NCI-H146 (cell line): ENCODE data around the gene MAPK7.
A peak's percentile ranks its signal among the peaks of the same experiment; 100 is the strongest.

Experiments used
- DNase-seq: peaks from one replicate; lab custom pipeline; 2025; lab: John Stamatoyannopoulos, UW

MAPK7 gene

DNA sequence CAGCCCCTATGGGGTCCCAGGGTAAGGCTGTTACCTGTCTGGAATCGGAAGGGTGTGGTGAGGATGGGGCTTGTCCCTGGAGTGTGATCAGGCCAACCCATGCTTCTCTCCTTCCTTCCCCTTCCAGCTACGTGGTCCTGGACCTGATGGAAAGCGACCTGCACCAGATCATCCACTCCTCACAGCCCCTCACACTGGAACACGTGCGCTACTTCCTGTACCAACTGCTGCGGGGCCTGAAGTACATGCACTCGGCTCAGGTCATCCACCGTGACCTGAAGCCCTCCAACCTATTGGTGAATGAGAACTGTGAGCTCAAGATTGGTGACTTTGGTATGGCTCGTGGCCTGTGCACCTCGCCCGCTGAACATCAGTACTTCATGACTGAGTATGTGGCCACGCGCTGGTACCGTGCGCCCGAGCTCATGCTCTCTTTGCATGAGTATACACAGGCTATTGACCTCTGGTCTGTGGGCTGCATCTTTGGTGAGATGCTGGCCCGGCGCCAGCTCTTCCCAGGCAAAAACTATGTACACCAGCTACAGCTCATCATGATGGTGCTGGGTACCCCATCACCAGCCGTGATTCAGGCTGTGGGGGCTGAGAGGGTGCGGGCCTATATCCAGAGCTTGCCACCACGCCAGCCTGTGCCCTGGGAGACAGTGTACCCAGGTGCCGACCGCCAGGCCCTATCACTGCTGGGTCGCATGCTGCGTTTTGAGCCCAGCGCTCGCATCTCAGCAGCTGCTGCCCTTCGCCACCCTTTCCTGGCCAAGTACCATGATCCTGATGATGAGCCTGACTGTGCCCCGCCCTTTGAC lies 2.4 kb downstream of the MAPK7 start:
- DNase-seq = no peak

DNA sequence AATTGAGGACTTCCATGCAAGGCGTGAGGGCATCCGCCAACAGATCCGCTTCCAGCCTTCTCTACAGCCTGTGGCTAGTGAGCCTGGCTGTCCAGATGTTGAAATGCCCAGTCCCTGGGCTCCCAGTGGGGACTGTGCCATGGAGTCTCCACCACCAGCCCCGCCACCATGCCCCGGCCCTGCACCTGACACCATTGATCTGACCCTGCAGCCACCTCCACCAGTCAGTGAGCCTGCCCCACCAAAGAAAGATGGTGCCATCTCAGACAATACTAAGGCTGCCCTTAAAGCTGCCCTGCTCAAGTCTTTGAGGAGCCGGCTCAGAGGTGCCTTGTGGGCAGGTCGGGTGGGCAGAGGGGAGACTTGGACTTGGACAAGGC lies 3.1 kb downstream of the MAPK7 start:
- DNase-seq = no peak

DNA sequence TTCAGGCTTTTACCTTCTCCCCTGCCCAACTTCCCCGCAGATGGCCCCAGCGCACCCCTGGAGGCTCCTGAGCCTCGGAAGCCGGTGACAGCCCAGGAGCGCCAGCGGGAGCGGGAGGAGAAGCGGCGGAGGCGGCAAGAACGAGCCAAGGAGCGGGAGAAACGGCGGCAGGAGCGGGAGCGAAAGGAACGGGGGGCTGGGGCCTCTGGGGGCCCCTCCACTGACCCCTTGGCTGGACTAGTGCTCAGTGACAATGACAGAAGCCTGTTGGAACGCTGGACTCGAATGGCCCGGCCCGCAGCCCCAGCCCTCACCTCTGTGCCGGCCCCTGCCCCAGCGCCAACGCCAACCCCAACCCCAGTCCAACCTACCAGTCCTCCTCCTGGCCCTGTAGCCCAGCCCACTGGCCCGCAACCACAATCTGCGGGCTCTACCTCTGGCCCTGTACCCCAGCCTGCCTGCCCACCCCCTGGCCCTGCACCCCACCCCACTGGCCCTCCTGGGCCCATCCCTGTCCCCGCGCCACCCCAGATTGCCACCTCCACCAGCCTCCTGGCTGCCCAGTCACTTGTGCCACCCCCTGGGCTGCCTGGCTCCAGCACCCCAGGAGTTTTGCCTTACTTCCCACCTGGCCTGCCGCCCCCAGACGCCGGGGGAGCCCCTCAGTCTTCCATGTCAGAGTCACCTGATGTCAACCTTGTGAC lies 3.6 kb downstream of the MAPK7 start:
- DNase-seq = no peak

DNA sequence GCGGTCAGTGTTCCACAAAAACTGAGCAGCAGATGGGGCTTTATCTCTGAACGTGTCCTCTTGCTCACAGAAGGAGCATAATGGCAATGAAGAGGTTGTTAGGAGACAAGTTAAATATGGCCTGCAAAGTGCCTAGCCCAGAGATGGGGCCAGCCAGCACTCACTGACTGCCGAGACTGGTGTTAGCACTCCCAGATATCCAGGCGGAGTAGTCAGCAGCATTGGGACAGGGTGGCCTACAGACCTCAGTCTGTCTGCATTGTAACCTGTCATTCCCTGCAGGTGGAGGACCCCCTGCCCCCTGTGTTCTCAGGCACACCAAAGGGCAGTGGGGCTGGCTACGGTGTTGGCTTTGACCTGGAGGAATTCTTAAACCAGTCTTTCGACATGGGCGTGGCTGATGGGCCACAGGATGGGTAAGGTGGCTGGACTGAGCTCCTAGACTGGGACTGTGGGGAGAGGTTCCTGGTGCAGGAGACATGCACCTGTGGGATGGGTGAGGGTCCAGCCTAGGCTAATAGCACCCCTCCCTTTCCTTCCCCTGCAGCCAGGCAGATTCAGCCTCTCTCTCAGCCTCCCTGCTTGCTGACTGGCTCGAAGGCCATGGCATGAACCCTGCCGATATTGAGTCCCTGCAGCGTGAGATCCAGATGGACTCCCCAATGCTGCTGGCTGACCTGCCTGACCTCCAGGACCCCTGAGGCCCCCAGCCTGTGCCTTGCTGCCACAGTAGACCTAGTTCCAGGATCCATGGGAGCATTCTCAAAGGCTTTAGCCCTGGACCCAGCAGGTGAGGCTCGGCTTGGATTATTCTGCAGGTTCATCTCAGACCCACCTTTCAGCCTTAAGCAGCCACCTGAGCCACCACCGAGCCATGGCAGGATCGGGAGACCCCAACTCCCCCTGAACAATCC lies 4.5 kb downstream of the MAPK7 start:
- no peak for DNase-seq

DNA sequence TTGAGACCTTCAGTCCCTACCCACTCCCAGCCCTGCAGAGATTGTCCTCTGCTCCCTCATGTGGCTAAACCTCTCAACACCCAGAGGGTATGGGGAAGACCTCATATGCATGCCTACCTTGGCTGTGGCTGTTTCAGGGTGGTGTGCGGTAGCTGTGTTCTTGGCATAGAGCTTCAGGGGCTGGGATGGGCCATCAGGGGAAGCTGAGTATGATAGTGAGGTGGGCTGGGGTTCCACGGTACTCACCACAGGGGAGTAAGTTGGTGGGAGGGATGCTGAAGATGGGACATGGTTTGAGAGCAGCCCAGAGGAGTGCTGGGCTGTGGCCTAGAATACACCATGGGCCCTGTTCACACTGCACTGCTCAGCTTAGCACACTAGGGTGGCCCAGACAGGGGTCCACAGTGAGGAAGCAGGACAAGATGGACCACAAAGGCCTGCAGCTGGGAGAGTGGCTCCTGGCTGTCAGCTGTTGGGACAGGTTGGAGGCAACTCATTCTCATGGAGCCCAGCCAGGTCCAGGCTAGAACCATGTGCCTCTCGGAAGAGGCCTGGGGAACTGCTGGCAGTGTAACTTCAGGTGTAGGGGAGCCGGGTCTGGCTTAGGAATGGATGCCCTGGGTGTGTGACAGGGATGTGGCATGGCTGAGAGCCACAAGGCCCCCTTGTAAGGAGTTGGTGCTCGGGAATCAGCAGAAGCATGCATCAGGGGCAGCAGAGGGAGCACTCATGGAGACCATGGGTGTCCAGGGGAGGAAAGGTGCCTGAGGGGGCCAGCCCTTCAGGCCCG lies 5.6 kb downstream of the MAPK7 start:
- no peak for DNase-seq

DNA sequence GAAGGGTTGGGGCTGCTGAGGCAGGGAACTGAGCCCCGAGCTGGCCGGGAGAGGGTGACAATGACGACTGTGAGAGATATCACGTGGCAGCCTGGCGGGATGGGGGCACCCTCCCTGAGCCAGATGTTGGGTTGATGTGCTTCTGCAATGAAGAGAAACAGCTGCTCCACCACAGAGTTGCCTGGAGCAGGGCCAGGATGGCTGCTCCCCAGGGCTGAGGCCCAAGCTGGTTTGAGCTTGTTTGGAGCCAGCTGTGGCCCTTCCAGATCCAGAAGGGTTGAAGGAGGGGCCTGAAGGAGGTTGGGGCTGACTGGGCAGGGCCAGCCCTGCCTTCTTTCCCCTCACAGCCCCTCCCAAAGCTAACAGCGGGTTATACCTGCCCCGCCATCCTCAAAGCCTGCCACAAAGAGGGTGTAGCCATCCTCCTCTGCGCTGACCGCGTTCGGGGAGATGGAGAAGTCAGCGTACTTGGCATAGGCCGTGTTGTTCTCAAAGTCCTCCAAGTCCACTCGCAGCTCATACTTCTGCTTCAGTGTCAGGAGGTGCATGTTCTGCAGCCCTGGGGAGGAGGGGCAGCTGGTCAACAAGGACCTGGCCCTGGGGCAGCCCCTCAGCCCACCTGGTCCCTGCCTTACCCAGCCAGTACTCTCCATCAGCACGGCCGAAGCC lies 6.6 kb downstream of the MAPK7 start:
- no peak for DNase-seq

DNA sequence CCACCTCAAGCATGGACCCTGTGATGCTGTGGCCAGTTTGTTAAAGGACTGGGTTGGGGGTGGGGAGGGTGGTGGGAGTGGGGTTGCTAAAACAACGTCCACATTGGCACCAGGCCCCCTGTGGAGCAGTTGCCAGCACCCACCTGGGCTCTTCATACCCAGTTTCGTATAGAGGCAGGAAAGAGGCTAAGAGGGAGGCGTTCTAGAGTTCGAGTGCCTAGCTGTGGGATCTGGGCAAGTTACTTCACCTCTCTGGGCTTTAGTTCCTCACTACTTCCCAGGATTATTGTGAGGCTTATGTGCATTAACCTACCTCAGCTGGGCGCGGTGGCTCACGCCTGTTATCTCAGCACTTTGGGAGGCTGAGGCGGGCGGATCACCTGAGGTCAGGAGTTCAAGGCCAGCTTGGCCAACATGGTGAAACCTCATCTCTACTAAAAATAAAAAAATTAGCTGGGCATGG lies 7.3 kb downstream of the MAPK7 start:
- DNase-seq = no peak

DNA sequence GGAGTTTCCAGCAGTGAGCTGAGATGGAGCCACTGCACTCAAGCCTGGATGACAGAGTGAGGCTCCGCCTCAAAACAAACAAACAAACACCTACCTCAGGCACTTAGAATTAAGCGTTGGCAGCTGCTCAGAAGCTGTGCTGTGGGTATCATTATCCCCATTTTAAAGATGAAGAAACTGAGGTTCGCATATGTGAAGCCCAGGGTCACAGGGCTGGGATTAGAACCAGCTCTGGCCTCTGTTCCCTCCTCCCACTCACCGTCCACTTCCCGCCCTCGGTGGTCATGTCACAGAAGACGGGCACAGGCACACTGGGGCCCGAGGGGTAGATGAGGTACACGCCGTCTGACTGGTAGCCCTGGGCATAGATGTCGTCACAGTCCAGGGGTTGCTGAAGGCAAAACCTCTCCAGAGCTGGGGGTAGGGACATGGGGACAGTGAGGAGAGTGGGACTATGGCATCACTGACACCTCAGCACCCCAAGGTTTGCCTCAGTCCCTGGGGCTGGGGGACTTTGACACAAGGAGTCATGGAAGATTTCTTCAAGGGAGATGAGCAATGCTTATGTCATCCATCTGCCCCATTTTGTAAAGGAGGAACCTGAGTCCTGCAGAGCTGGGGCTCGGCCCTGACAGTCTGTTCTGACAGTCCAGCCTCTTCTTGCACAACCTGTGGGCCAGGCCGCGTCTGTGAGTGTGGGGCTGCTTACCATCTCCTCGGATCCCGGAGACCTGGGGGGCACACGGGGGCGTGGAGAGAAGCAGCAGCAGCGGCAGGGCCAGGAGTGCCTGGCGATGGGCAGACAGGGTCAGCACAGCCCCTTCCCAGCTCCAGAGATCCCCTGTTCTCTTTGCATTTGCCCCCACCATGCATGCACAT lies 8.0 kb downstream of the MAPK7 start:
- no peak for DNase-seq

DNA sequence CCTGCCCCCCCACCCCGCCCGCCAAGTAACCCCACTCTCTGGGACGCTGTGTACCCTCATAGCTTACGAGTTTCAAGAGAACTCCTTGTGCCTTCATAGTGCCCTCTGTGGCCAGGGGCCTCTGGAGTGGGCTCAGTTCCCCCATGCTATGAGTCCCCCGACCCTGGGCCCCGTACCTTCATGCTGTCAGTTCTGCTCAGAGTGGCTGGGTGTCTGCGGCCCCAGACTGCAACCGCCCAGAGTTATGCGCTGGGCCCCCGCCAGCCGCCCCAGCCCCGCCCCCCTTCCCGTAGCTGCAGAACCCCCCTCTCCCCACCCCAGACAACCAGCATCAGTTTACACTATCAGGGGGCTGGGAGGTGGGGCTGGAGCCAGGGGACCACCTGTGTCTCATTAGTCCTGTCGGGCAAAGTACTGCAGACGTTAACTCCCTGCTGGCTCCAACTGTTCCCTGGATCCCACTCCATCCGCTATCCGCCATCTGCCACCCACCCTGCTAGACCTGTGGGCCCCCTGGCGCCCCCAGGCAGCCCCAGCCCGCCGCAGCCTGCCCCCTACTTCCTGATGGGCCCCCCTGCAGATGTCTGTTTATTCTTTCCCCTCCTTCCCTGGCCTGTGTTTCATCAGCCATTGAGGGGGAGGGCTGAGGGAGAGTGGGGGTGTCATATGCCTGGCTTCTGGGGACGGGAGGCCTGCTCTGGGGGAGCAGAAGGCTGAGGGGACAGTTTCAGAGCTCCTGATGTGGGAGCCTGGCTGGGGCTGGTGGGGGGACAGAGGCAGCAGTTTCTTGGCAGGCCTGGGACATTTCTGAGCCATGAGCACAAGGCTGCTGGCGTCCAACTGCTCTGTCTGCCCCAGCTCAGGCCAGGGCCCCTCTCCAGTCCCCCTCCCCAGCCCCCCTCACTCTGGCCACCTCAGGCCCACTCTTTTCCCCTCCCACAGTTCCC lies 8.9 kb downstream of the MAPK7 start, which contains the start of gene MFAP4:
TSS of gene MFAP4 (minus strand) at position 217 of the 947 bp plus-strand sequence. CDS start at position 182, 35 bp downstream.
- DNase-seq = no peak

DNA sequence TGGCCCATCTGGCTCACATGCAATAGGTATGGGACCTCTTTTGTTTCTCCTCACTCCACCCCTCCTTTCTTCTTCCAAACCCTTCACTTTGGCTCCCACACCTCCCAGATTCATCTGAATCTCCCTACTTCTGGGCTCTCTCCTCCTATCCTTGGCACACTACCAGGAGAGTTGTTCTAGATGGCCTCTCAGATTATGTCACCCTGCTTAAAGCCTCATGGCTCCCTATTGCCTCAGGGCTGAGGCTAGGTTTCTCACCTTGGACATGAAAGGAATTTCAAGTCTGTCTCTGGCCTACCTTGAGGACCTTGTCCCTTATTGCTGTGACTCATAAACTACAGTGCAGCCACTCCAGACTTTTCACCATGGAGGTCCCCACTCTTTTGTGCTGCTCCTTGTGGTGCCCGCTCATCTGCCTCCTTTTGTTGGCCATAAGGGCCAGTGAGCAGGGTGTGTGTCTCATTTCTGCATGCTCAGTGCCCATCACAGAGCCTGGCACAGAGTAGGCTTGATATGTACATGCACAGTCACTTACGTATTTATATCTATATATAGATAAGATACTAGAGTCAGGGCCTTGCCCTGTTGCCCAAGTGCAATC lies 9.7 kb downstream of the MAPK7 start:
- no peak for DNase-seq

DNA sequence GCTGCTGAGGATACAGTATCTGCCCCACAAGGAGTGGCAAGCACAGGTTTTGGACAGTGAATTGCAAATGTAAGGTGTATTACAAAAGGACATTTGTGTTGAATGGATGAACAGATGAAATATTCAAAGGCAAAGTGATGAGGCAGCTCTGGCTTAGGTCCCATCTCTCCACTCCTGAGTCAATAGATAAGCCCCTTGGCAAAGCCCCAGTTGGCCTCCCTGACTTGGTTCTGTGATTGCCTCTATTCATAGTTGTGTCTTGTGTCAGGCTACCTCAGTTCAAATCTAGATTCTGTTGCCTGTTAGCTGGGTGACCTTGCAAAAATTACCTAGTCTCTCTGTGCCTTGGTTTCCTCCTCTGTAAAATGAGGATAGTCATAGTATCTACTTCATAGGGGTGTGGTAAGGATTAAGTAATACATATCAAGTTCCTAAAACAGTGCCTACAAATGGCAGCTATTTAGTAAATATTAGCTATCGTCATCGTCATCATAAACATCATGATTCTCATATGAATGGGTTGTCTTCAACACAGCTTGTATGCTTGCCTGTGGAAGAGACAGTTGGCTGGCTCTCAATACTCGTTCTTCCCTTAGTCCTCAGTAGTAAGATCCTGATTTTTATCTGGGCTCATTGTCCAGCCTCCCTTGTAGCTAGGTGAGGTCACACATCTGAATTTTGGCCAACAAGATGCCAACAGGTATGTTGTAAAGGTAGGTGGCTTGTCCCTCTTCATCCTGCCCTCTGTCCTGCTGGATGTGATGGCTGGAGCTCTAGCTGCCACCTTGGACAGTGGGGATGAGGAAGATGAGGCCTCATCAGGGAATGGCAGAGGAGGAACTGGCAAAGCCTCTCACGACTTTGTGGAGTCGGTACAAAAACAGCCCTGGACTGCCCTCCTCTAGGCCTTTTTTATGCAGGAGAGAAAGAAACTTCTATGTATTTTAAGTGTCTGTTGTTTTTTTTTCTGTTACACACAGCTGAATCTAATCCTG lies 10.8 kb downstream of the MAPK7 start:
- DNase-seq = no peak

DNA sequence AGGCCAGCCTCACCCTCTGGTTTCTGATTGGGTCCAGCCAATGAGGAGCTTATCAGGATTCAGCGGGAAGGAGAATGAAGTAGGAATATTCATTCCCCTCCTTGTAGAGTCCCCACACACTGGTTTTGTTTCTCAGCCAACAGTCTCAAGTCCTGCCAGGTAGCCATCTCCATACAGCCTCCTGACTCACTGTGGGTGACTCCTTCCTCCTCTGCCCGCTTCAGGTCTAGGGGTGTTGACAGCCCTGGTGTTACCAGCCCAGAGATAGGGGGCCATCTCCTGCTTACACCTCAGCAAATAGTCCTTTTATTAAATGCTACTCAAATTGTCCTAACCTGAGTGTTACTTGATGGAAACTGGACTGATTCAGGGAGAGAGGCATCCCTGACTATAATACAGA lies 12.7 kb downstream of the MAPK7 start:
- DNase-seq = no peak

DNA sequence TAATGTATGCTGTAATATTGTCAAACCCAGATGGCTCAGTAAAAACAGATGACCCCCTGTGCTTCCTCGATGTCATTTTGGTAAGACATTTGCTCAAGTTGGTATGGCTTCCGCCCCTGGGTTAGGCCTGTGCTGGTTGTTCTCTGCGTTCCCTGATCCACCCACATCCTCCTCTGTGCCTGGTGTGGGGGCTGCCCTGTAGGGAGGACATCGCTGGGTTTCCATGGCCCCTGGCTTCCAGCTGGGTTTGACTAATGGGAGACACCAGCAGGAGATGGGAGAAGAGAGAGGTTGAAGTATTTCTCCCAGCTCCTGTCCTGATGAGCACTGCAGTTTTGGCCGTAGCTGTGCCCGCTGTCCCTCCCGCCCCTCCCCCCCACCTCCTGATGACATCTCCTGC lies 13.1 kb downstream of the MAPK7 start:
- DNase-seq = peak; percentile 11

DNA sequence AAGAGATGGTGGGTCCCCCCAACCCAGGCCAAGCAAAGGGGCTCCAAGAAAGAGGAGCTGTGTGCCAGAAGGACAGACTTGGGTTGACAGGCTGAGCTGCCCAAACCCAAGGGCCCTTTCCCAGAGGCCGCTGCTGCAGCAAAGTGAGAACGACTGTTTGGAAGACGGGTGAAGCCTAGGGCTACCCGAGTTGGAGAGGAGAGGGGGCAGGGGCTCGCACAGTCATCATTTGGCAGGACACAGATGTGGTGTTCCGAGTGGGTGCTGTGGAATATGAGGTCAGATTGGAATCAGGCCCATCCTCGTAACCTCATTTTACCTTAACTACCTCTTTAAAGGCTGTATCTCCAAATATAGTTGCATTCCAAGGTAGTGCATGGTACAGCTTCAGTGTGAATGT lies 14.0 kb downstream of the MAPK7 start:
- DNase-seq = no peak

DNA sequence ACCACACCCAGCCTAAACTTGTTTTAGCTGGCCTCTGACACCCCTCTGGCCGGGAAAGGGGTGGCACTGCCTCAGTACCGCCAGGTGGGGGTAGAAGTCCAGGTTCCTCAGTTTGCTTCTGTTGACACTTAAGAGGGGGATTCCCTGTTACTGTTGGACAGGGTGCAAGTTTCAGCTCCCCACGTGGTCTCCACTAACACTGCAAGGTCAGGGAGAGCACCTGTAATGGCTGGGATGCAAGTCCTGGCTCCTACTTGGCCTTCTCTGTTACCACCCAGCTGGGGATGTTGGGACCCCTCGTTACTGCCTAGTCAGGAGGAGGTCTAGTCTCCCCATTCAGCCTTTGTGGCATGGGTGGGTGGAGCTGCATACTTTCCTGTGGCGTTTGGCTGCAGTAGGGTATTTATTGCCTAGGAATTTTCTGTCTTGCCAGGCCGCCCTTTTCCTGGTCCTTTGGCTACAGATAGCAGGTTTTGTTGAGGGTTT lies 19.3 kb downstream of the MAPK7 start:
- no peak for DNase-seq

DNA sequence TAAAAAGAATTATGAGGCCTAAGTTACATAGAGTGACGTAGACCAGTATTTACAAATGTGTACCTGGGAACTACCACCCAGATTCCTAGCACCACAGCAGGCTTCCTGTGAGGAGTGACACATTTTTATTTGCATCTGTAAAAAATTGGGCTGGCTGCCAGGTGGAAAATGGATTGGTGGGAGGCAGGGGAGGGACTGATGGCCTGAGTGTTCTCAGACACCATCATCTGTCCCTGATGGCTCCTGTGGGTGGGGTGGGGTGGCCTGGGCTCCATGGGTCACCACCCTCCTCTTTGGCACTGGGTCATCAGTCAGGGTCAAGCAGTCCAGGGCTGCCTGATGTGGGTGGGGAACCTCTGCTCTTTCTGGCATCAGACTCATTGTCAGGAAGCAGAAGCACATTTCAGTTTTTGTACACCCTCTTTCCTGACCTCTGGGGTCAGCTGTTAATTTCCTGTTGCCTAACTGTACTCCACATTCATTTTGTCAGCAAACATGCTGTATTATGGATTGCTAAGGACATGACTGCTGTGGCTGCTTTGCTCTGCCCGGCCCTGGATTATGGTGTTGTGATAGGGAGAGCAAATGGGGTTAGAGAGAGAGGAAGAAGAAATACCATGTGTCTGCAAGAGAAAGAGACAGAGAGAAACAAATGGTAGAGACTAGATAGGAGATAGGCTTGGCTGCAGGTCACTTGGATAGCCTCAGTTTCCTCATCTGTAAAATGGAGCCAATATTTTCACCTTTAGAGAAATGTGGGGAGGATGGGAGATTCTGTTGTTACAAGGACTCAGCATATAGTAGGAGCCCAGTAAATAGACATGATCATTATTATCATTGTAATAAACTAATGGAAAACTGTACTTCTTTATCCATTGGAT lies 20.2 kb downstream of the MAPK7 start:
- DNase-seq = peak; percentile 67
